Fibroblast of pulmonary artery (primary cell): Measurements from ENCODE around the gene IKZF1.
A peak's percentile ranks its signal among the peaks of the same experiment; 100 is the strongest.

Source experiments
- DNase-seq: peaks from one replicate; pipeline ENCODE4 v3.0.0-alpha.2; 2010; ENCODE audit warnings: low read depth
- H3K4me3 ChIP-seq: replicated peaks from 2 replicates; pipeline ENCODE4 v1.5.1; 2011; ENCODE audit warnings: low read depth, mild to moderate bottlenecking, control low read depth, low read length, moderate library complexity
- CTCF ChIP-seq: IDR thresholded peaks from 2 replicates; pipeline ENCODE4 v1.5.1; 2011; ENCODE audit warnings: mild to moderate bottlenecking, control low read depth, low read length, inconsistent platforms; ENCODE audit errors: missing control alignments

Gene IKZF1

GRCh38 chr7:50416527-50417182, 112.1 kb downstream of the IKZF1 start:
- TF ChIP-seq CTCF: no peak
- DNase-seq: no peak
- no peak overlapping the region for H3K4me3 ChIP-seq

- DNase-seq: peak; percentile 83
- H3K4me3 ChIP-seq: no peak overlapping the region
- peak; percentile 99 for TF ChIP-seq CTCF
Observed at GRCh38 chr7:50418086-50418515, 113.6 kb downstream of the IKZF1 start.

GRCh38 chr7:50418526-50419290, 114.2 kb downstream of the IKZF1 start:
- TF ChIP-seq CTCF: no peak
- no peak overlapping the region for H3K4me3 ChIP-seq
- peak; percentile 10 for DNase-seq

GRCh38 chr7:50421043-50421442, 116.5 kb downstream of the IKZF1 start:
- no peak for TF ChIP-seq CTCF
- DNase-seq: no peak
- H3K4me3 ChIP-seq: no peak overlapping the region

- TF ChIP-seq CTCF: no peak
- no peak overlapping the region for H3K4me3 ChIP-seq
- no peak for DNase-seq
Observed at GRCh38 chr7:50422858-50423257, 118.3 kb downstream of the IKZF1 start.

- no peak for TF ChIP-seq CTCF
- H3K4me3 ChIP-seq: no peak overlapping the region
- no peak for DNase-seq
Observed at GRCh38 chr7:50423860-50424259, 119.3 kb downstream of the IKZF1 start.
